OCI-LY3 (cell line): Measurements from ENCODE around the gene RBPJ.

ENCODE experiments used
- EZH2phosphoT487 ChIP-seq: fragments of 200-600 bp; shearing (Covaris generic); IDR thresholded peaks from 2 replicates; pipeline ENCODE4 v1.6.1; 2018; ENCODE audit warnings: antibody characterized with exemption, mixed run types, low read depth
- TF ChIP-seq, protein P1 (sequence below): fragments of 200-600, 300-600 bp; sonication (generic); IDR thresholded peaks from 2 replicates; pipeline ENCODE4 v1.5.1; 2014; ENCODE audit warnings: antibody characterized with exemption, low read length, low read depth

DNA sequence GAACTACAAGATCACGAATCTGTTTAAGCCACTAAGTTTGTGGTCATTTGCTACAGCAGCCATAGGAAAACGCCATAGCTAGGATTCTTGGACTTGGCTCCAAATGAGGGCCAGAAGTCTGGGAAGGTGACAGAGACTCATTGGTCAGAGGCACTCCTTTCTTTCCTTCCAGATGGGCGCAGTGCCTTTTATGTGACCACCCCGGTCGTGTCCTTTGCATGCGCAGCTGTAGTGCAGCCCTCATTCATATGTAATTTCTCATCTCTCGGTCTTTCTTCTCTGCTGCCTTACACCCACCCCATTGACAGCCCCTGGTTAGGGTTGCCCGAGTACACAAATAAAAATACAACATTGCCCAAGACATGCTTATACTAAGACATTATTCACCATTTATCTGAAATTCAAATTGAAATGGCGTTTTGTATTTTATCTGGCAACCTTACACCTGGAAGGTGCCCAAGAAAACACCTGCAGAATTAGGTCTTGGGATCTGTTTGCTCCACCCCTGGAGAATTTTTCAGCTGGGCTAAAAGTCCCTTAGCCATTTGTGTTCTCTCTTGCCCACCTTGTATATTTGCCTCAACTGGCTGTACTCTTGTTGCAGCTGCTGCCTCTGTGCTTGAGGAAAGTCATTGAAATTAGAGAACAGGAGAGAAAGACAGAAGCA, 147.6 kb downstream of the RBPJ start:
- TF ChIP-seq, protein P1, sequence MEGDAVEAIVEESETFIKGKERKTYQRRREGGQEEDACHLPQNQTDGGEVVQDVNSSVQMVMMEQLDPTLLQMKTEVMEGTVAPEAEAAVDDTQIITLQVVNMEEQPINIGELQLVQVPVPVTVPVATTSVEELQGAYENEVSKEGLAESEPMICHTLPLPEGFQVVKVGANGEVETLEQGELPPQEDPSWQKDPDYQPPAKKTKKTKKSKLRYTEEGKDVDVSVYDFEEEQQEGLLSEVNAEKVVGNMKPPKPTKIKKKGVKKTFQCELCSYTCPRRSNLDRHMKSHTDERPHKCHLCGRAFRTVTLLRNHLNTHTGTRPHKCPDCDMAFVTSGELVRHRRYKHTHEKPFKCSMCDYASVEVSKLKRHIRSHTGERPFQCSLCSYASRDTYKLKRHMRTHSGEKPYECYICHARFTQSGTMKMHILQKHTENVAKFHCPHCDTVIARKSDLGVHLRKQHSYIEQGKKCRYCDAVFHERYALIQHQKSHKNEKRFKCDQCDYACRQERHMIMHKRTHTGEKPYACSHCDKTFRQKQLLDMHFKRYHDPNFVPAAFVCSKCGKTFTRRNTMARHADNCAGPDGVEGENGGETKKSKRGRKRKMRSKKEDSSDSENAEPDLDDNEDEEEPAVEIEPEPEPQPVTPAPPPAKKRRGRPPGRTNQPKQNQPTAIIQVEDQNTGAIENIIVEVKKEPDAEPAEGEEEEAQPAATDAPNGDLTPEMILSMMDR, result no peak
- TF ChIP-seq EZH2phosphoT487, result no peak
